Measurements from ENCODE around the gene ORAI3. TPM values are rescaled to one million over a fixed set of nuclear protein-coding genes. Genes with fewer than 3 reads are reported as not detected.

Gene ORAI3
- total RNA-seq, 1 donor from 2014 or later = 30.2 TPM

GRCh38 chr16:30980434-30980833, 31.6 kb downstream of the ORAI3 start:
- H3K9me3 ChIP-seq = no peaks in the 10 kb centered on the region
- no peaks in the 10 kb centered on the region for H3K27me3 ChIP-seq (ENCODE audit: low read depth)
- no peak for TF ChIP-seq CTCF (IDR thresholded peaks at IDR 0.05)
- no peak for DNase-seq
- H3K36me3 ChIP-seq = peaks cover 88% of the 10 kb centered on the region
- no peak overlapping the region for H3K4me3 ChIP-seq
- H3K4me1 ChIP-seq = peaks cover 4% of the 10 kb centered on the region
- intact Hi-C loops (cut with DNase I) = no loop called here
- H3K27ac ChIP-seq = no peak overlapping the region
- no peak for ATAC-seq

- no peaks in the 10 kb centered on the region for H3K9me3 ChIP-seq
- intact Hi-C loops (cut with DNase I) = no loop called here
- H3K4me1 ChIP-seq = peaks cover 10% of the 10 kb centered on the region
- TF ChIP-seq CTCF (IDR thresholded peaks at IDR 0.05) = no peak
- H3K27ac ChIP-seq = no peak overlapping the region
- H3K27me3 ChIP-seq (ENCODE audit: low read depth) = no peaks in the 10 kb centered on the region
- H3K4me3 ChIP-seq = no peak overlapping the region
- ATAC-seq = no peak
- no peak for DNase-seq
- H3K36me3 ChIP-seq = peaks cover 83% of the 10 kb centered on the region
These were observed 32.1 kb downstream of the ORAI3 start for GRCh38 chr16:30980959-30981358.

- Histone ChIP-seq H3K4me1 (peaks cover 13% of the 10 kb centered on the region), H3K9me3 (no peaks in the 10 kb centered on the region), H3K4me3 (no peak overlapping the region), H3K36me3 (peaks cover 65% of the 10 kb centered on the region), H3K27ac (no peak overlapping the region), H3K27me3 (ENCODE audit: low read depth) (no peaks in the 10 kb centered on the region)
- intact Hi-C loops (cut with DNase I) = no loop called here
- no peak for TF ChIP-seq CTCF (IDR thresholded peaks at IDR 0.05)
- ATAC-seq (no peak), DNase-seq (no peak)
These were observed 33.9 kb downstream of the ORAI3 start for GRCh38 chr16:30982548-30983288.

- TF ChIP-seq CTCF (IDR thresholded peaks at IDR 0.05) = no peak
- Histone ChIP-seq H3K27ac (no peak overlapping the region), H3K4me1 (peaks cover 13% of the 10 kb centered on the region), H3K4me3 (no peak overlapping the region), H3K27me3 (ENCODE audit: low read depth) (no peaks in the 10 kb centered on the region), H3K9me3 (no peaks in the 10 kb centered on the region), H3K36me3 (peaks cover 58% of the 10 kb centered on the region)
- DNase-seq (no peak), ATAC-seq (no peak)
- intact Hi-C loops (cut with DNase I) = no loop called here
These were observed 34.5 kb downstream of the ORAI3 start for GRCh38 chr16:30983289-30983889.

GRCh38 chr16:30983898-30984610, 35.2 kb downstream of the ORAI3 start:
- H3K4me1 ChIP-seq = peaks cover 13% of the 10 kb centered on the region
- no peak for TF ChIP-seq CTCF (IDR thresholded peaks at IDR 0.05)
- no peak overlapping the region for H3K27ac ChIP-seq
- H3K27me3 ChIP-seq (ENCODE audit: low read depth) = no peaks in the 10 kb centered on the region
- ATAC-seq = no peak
- intact Hi-C loops (cut with DNase I) = no loop called here
- peaks cover 52% of the 10 kb centered on the region for H3K36me3 ChIP-seq
- H3K9me3 ChIP-seq = no peaks in the 10 kb centered on the region
- no peak overlapping the region for H3K4me3 ChIP-seq
- DNase-seq = no peak

Data from lower lobe of right lung (tissue), 2 donors.